CD4-positive, alpha-beta T cell treated with Interleukin-4 for 4 hours (primary cell): ENCODE results near the gene DTX1.
A peak's percentile ranks its signal among the peaks of the same experiment; 100 is the strongest.

Experiments used
- DNase-seq: peaks from one replicate; pipeline ENCODE4 v3.0.0-alpha.2; 2020

The DTX1 gene

DNA sequence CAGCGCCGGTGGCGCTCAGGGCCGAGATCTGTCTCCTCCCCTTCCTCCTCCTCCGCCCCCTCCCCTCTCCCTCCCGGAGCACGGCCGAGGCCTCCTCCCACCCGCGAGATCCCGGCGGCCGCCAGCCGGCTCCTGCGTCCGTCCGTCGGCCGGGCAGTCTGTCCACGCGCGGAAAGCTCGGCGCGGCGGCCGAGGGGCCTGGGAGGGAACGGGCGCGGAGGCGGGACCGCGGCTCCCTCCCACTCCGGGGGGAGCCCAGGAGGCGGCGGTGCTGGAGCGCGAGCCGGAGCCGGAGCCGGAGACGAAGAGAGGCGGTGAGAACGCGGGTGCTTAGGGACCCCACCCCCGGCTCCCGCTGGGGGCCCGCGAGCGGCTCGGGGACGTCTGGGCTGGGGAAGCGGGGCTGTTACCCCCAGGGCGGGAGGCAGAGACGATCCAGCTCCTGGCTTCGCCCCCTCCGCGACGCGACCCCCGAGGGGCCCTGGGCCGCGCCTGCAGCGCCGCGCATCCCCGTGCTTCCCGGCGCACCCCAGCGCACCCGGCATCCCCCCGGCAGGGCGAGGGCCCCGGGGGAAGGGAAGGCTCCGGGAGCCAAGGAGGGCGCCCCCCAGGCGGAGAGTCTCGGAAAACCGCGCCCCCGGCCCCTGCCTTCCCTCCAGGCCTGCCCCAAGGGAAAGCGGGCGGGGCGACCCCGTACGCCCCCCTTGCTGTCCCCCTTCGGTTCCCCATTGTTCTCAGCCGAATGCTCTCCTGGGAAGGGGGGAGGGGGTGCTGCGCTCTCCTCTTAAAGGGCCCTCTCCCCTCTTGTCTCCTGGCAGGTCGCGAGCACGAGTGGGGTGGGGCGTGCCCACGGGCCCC, at the start of gene DTX1:
Gene DTX1, plus strand, starts transcription at position 100 of the 858 bp plus-strand sequence. CDS start 1,463 bp downstream, outside the sequence.
- DNase-seq, result no peak

DNA sequence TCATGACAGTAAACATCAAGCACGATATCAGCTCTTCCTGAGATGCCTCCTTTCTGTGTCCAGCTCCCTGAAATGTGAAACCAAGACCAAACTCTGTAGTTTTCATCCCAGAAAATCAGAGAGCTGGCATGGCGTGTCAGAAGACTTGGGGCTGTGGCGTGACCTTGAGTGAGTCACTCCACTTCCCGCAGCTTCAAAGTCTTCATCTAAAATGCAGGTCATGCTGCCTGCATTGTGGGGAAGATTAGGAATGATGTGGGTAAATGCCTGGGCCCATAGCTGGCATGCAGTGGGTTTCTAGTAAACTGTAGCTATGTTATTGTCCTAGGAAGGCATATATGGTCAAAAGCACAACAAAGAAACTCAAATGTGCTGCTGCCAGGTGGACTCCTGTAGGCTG, 49.4 kb upstream of the DTX1 start:
- no peak for DNase-seq

DNA sequence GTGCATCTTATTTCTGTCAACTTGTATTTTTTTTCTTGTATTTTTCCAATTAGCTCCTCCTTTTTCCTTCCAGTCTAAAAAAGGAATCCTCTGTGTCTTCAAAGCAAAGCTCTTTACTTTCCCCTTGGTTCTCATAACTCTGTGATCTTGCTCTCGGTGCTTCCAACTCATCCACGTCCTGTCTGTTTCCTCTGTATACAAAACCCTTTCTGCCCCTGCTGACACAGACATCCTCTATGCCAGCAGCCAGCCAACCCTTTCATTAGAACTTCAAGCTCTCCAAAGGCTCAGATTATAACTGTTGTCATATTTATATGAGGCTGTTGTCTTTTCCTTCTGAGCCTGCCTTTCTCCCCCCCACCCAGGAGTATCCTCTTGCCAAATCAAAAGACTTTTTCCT, 45.8 kb upstream of the DTX1 start:
- DNase-seq, result no peak

DNA sequence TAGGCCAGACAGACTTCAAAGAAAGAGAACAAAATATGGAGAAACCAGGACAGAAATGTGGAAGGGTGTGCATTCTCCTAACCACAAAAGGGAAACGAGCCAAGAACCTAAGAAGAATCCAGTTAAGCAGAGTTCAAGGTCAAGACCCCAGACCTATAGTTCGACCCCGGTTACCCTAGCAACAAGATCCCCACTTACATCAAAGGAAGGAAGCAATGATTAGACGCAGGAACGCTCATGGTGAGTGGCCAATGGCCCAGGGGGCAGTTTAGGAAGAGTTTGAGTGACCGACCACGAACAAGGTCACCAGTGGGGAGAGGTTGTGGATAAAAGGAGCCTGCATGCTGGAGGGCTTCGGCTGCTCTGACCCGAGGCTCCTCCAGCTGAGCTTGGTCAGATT, 42.0 kb upstream of the DTX1 start:
- DNase-seq, result no peak

DNA sequence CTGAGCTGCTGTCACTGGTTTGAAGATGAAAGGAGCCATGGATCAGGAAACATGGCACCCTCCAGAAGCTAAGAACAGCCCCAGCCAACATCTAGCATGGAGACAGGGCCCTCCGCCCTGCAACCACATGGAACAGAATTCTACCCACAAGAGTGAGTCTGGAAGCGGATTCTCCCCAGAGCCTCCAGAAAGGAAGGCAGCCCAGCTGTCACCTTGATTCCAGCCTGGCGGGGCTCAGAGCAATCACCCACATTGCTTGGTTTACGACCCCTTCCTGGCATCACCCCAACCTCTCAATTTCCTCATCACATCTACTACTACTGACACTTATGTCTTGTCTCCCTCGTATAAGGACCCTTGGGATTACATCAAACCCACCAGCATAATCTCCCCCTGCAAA, 39.7 kb upstream of the DTX1 start:
- DNase-seq, result no peak

DNA sequence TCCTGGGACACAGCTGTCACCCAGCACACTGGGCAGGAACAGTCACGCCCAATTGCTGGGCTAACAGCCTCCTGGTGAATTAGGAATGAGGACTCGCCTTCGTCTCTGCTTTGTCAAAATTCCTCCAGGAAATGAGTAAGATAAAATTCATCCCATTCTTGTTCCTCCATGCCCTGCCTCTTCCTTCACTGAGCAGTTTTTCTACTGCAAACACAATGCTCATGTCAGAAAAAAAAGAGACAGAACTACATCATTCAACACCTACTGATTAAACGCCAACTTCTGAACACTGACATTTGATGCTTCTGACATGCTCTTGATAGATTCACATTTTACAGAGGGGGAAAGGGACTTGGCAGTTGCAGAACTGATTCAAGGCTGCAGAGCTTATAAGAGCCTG, 37.5 kb upstream of the DTX1 start:
- DNase-seq, result no peak

DNA sequence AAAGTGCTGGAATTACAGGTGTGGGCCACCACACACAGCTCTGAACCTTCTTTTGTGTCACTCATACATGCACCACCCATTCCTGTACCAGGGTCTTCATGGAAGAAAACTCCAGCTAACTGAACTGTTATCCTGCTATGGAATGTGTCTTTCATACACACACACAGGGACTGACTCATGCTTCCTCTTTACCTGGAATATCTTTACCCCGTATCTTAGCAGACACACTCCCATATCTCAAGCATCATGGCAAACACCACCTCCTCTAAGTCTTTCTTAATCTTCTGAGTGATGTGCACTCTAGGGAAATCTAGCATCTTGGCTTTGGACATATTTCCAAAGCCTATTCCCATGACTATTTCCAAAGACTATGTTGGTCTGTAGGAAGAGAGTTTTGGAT, 35.0 kb upstream of the DTX1 start:
- no peak for DNase-seq

DNA sequence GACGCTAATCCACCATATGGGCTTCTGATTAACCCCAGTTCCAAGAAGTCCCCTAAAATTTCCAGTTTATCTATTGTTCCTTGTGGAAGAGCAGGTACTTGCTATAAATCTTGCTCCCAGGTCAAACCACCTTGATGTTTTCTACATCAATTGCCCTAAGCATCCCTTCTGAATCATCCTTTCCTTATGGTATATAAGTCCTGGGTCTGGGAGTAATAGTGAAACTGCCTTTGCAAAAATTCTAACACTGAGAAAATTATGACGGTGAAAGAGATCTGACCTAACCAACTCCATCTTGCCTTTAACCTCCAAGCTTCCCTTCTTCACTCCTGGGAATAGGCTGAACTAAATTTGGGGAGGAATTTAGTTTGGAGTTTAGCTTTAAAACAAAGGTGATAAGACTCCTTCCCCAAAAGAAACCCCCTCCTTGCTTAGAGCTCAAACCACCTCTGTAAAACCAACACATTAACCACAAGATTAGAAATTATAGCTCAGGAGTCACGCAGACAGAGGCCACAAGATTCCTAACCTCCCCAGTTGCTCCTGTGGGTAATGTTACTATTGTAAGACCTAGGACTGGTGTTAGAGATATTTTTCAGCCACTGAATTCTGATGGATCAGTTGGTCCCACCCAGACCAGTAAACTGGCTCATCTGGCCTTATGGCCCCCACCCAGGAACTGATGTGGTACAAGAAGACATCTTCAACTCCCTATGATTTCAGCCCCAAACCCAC, 33.8 kb upstream of the DTX1 start:
- no peak for DNase-seq

DNA sequence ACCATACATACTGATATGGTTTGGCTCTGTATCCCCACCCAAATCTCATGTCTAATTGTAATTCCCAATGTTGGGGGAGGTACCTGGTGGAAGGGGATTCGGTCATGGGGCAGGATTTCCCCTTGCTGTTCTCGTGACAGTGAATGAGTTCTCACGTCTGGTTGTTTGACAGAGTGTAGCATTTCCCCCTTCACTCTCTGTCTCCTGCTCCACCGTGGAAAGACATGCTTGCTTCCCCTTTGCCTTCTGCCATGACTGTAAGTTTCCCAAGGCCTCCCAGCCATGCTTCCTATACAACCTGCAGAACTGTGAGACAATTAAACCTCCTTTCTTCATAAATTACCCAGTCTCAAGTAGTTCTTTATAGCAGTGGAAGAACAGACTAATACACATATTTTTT, 28.8 kb upstream of the DTX1 start:
- DNase-seq, result no peak

DNA sequence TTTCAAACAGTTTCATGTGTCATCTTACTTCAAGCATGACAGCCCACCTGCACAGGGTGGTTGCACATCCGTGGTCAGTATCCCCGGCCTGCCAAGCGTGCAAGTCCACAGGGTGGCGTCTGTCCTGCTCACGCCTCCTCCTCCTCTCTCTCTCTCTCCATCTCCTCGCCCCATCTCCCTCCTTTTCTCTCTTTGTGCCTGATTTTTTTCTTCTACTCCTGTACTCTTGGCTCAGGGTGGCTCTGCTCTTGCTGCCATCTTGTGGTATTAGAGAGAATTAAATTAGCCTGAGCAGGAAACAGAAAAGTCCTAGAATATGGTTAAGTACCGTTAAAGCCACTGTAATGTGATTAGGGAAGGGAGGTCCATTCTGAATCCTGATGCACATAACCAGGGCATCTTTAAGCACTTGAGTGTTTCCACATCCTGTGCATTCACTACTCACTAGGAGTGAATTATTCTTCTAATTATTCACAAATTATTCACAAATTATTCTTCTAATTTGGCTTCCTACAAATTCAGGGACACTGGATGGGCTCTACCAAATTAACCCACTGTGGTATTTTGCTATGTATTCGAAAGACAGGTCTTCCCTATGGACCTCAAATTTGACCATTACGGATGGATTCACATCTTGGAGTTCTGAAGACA, 25.5 kb upstream of the DTX1 start:
- peak; percentile 50 for DNase-seq

DNA sequence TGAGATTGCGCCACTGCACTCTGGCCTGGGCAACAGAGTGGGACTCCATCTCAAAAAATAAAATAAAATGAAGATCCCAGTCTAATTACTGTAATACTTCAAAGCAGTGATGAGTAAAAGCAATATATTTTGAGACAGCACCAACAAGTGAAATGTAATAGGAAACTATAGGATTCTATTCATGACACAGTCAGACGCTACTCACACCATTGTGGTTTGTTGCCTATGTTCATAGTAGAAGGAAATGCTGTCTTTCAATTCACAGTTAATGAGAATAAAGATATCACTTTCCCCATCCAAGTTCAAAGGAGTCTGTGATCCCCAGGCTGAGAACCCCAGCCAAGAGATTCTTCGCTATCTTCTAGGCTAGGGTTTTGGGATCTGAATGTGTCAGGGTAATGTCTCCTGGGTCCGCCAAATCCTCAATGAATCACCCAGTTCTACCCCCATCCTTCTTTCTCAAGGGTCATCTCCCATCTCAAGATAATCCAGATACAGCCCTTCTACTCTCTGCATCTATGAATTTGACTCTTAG, 16.6 kb upstream of the DTX1 start:
- DNase-seq, result no peak

DNA sequence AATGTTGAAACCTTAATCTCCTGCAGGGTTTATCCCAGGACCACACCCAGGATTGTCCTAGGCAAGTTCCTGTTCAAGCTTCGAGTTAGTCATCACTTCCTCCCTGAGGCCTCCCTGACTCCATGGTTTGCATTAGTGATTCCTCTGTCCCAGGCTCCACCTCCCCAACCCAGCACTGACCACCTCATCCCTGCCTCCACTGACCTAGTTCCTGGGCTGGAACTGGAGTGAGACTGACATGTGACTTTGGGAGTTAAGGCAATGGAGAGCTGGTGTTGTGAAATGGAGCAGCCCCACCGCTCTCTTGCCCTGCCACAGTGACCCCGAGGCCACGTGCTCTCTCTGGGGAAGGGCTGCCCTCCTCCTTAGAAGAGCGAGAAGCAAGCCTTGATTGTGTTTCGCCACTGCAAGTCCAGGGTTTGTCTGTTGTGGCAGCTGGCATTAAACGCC, 15.8 kb upstream of the DTX1 start:
- no peak for DNase-seq

DNA sequence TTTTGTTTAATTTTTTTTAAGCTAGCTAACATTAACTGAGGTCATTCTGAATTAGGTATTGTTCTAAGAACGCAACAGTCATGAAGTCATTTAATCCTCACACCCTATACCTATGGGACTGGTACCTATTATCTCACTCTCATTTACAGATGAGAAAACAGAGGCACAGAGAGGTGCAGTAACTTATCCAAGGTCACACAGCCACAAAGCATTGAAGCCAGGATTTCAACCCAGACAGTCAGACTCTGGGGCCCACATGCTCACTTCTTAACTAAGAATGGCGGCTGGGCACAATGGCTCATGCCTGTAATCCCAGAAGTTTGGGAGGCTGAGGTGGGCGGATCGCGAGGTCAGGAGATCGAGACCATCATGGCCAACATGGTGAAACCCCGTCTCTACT, 15.0 kb upstream of the DTX1 start:
- DNase-seq, result no peak

DNA sequence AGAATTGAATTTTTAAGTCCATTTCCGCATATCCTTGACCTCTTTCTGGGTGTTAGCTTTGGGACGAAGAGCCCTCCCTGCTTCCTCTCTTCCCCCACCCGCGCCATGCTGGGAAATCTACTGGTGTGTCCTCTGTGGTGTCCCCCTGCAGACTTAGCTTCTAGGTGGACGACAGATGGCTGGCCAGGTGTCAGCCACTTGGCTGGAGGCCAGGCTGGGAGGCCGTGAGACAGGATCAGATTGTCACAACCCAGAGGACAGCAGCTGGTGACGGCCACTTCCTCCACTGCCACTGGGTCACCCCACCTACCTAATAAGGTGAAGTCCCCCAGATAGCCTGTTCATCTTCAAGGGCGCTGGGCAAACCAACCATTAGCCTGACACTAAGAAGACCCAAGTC, 13.3 kb upstream of the DTX1 start:
- DNase-seq, result no peak

DNA sequence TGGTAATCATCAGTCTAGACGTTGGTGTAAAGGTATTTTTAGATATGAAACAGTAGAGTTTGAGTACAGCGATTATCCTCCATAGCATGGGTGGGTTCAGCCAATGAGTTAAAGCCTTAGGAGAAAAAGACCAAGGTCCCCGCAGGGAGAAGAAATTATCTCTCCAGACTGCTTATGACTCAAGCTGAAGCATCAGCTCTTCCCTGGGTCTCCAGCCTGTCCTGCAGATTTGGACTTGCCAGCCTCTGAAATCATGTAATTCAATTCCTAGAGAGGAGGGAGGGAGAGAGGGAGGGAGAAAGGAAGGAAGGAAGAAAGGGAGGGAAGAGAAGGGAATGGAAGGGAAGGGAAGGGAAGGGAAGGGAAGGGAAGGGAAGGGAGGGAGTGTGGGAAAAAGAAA, 12.0 kb upstream of the DTX1 start:
- DNase-seq, result no peak

DNA sequence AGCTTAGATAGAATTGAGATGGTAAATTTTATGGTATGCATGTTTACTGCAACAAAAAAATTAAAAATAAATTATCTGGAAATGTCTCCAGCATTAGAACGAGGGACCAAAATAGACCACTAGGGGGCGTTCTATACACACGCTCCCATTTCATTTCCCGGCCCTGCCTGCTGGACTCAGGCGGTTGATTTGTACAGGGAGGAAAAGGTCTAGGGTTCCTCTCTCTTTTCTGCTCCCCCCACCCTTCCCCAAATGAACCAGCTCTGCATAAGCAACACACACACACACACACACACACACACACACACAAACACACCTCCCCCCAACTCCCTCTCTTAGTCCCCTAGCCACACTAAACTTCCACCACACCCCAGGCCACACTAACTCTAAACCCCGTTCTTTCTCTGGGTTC, 7.8 kb upstream of the DTX1 start:
- peak; percentile 76 for DNase-seq

DNA sequence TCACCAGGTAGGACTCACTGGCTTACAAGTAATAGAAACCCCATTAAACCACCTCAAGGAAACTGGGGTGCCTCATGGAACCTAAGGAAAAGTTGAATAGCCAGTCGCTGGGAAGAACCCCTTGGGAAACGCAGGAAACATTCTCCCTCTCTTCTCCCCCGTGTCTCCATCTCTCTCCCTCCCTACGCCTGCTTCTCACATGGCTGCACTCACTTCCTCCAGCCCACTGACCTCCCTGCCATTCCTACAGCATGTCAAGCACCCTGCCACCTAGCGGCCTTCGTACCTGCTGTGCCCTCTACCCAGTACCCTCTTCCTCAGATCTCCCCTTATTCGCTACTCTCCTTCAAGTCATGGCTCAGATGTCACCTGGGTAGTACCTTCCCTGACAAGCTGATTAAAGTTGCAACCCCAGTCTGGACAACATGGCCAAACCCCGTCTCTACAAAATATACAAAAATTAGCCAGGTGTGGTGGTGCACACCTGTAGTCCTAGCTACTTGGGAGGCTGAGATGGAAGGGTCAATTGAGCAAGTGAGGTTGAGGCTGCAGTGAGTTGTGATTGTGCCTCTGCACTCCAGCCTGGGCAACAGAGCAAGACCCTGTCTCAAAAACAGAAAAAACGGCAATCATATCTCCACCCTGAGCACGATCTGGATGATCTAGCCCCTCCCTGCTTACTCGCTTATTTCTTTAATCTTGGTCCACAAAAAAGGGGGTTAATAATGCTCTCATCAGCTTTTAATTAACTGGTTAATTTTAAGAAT, 6.4 kb upstream of the DTX1 start:
- no peak for DNase-seq

DNA sequence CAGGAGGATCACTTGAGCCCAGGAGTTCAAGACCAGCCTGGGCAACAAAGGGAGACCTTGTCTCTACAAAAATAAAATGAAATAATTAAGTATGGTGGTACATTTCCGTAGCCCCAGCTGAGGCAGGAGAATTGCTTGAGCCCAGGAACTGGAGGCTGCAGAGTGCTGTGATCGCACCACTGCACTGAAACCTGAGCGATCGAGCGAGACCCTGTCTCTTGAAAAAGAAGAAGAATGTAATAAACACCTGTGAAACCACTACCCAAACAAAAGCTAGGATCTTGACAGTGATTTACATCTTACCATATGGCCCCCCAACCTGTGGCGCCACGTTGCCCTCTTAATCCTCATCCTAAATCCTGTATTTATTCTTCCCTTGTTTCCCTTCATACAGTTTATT, 5.7 kb upstream of the DTX1 start:
- no peak for DNase-seq

DNA sequence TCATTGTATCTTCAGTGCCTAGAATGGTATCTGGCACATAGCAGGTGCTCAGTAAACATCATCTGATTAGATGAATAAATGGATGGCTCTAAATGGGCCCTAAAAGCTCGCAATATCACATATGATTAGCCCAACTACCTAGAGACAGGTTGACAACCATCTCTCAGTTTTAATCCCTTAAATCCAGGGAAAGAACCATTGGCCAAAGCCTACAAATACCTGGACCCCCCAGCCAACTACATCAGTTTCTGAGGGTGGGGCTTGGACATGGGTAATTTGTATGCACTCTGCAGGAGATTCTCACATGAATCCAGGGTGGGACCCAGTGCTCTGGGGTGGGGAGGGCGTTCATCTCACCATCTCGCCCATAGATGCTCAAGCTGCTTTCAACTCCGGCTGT, 4.8 kb upstream of the DTX1 start:
- no peak for DNase-seq

DNA sequence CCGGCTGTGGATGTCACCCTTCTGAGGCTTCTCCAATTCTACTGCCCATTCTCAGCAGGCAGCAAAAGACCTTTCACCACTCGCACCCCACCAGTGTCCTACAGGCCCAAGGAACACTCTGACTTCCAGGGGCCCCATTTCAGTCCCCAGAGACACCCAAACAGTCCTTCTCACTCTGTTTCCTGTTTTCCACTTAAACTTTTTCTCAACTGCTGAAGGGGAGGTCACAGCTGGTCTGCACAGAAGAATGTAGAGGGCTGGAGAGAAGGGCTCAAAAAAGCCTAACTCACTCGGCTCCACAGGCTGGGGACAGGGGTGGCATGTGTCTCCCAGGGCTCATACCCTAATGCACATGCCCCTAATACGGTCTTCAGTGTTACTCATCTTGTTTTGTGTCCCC, 4.2 kb upstream of the DTX1 start:
- DNase-seq, result no peak

DNA sequence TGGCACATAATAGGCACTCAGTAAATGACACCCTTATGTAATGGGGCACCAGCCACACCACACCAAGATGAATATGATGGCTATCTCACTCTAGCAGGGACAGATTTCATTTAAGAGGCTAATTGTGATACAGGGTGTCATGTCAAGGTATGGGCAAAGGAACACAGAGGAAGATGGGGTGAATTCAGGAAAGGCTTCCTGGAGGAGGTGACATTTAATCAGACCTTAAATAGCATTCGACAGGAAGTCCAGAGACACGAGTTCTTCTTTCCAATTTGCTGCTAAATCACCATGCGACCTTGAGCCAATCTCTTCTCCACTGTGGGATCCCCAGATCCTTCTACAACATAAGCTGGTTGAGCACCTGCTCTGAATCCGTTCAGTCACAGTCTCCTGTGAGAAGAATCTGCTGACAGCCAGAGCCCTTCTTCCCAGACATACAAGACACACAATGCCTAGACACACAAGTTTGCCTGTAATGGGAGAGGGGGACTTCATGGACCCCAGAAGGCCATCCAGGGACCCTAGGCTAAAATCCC, 1.5 kb upstream of the DTX1 start:
- no peak for DNase-seq

DNA sequence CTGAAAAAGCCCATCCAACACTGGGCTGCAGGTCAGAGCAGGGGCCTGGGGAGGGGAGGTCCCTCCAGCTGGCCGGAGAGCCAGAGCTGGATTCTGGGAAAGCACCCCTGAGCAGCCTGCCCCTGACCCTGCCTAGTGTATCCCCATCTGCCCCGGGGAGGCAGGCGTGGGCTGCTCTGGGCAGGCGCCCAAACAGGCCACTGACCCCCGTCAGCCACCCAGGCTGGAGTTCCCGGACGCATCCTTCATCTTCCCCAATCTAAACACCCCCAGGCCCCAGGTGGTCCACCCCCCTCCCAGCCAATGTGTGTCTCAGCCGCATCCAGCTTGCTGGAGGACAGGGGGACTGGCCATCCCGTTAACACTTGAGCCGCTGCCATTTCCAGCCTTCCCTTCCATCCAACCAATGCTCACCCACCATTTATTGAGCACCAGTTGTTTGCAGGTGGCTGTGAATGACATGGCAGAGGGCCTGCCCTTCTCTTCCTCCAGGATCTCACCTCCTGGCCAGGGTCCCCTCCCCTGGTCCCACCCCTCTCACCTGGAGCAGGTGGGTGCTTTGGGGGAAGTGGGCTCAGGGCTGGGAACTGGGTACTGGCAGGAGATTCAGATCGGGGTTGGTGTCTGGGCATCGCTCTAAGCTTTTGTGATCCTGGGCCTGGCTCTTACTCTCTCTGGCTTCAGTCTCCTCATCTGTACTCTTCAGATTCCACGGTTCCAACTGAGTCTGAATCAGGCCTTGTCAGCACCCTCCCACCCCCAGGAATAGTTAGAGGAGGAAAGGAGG, 743 bp upstream of the DTX1 start:
- DNase-seq, result no peak
